Vagina (tissue), 2 donors: ENCODE data around the gene ANOS1. TPM values are rescaled to one million over a fixed set of nuclear protein-coding genes. Genes with fewer than 3 reads are reported as not detected.

ENCODE experiments used
- DNase-seq, 2 donors: peaks; one replicate each; pipeline ENCODE4 v3.0.0-alpha.2; 2017; ENCODE audit errors: extremely low spot score in 2 of 2
- H3K27ac ChIP-seq: fragments of 200-600 bp; sonication (generic); one replicate; pipeline ENCODE4 v1.5.1; 2019
- H3K27me3 ChIP-seq: fragments of 200-600 bp; sonication (generic); one replicate; pipeline ENCODE4 v1.5.1; 2019
- H3K36me3 ChIP-seq, 2 donors: fragments of 200-600 bp; sonication (generic); one replicate each; pipeline ENCODE4 v1.5.1; 2017 to 2019
- H3K4me1 ChIP-seq: fragments of 200-600 bp; sonication (generic); one replicate; pipeline ENCODE4 v1.5.1; 2019
- H3K4me3 ChIP-seq, 2 donors: fragments of 200-600 bp; sonication (generic); 1 replicate in 1 of 2; 2 replicates in 1 of 2; pipeline ENCODE4 v1.5.1; 2016 to 2019
- H3K9me3 ChIP-seq: fragments of 200-600 bp; sonication (generic); one replicate; pipeline ENCODE4 v1.5.1; 2019
- POLR2A ChIP-seq, 2 donors: fragments of 450-650 bp; IDR thresholded peaks; one replicate each; pipeline ENCODE4 v1.6.1; 2017; ENCODE audit warnings: antibody characterized with exemption in 2 of 2, mild to moderate bottlenecking in 2 of 2, moderate library complexity in 2 of 2
- POLR2AphosphoS5 ChIP-seq, 2 donors: sonication (generic); formaldehyde crosslinking; IDR thresholded peaks; one replicate each; pipeline ENCODE4 v1.9.0; 2017; ENCODE audit warnings: antibody characterized with exemption in 2 of 2, mild to moderate bottlenecking in 2 of 2, low read depth in 1 of 2; ENCODE audit not compliant: insufficient read depth in 1 of 2
- intact Hi-C: fragments of 100-400 bp; cut with DNase I; formaldehyde crosslinking; loops from one replicate; pipeline ENCODE4 v1.15.1; 2023
- total RNA-seq: library from RNA; depleted of rRNA; stranded (reverse); fragments of >200 nt; gene quantifications from one replicate; pipeline ENCODE4 v1.2.3, GENCODE V29; 2016
- TF ChIP-seq, protein P1 (sequence below), 3 experiments: fragments of 450-650 bp in 2 of 3; fragments of 200-600 bp in 1 of 3; sonication (generic) in 1 of 3; IDR thresholded peaks; one replicate each; pipeline ENCODE4 v1.5.1; 2017 to 2019; ENCODE audit warnings: antibody characterized with exemption in 3 of 3, mild to moderate bottlenecking in 2 of 3, moderate library complexity in 2 of 3

The ANOS1 gene
- total RNA-seq, 1 donor from 2014 or later = 3.2 TPM

DNA sequence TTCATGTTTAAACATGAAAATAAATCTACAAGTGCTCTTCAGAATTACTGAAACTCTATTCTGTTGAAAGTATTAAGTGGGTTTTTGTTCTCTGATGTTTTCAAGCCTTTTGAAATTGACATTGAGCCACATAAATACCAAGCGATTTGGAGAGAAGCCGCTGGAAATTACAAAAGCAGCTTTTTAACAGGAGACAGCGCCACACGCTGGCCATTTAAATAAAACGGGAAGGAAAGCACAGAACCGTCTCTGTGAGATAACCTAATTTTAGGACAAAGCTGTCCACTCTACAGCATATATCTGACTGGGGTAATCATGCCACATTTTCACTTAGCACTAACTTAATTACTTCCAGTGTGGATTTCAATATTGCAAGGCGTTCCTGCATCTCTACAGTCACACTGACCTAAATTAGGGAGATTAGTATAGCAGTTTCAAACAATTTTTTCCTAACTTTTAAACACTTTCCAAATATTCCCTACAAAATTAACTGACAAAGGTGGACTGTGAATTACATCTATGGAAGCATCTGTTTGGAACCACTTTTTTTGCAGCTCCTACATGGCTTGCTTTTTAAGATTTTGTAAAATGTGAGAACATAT lies 6.8 kb upstream of the ANOS1 start:
- intact Hi-C loops = loop anchor here (10.0 kb wide), 1 partner anchor 744 kb away; no protein-coding TSS in a partner anchor
- no peak for DNase-seq
- TF ChIP-seq POLR2A (IDR thresholded peaks at IDR 0.05) (no peak), POLR2AphosphoS5 (IDR thresholded peaks at IDR 0.05; ENCODE audit: insufficient read depth in 1 of 2, low read depth in 1 of 2) (no peak)
- TF ChIP-seq, protein P1, sequence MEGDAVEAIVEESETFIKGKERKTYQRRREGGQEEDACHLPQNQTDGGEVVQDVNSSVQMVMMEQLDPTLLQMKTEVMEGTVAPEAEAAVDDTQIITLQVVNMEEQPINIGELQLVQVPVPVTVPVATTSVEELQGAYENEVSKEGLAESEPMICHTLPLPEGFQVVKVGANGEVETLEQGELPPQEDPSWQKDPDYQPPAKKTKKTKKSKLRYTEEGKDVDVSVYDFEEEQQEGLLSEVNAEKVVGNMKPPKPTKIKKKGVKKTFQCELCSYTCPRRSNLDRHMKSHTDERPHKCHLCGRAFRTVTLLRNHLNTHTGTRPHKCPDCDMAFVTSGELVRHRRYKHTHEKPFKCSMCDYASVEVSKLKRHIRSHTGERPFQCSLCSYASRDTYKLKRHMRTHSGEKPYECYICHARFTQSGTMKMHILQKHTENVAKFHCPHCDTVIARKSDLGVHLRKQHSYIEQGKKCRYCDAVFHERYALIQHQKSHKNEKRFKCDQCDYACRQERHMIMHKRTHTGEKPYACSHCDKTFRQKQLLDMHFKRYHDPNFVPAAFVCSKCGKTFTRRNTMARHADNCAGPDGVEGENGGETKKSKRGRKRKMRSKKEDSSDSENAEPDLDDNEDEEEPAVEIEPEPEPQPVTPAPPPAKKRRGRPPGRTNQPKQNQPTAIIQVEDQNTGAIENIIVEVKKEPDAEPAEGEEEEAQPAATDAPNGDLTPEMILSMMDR (IDR thresholded peaks at IDR 0.05) = peak in 2 of 3 experiments; percentile 39 to 50
- Histone ChIP-seq H3K4me1 (no peaks in the 10 kb centered on the region), H3K36me3 (no peaks in the 10 kb centered on the region), H3K9me3 (no peaks in the 10 kb centered on the region), H3K27me3 (no peaks in the 10 kb centered on the region), H3K4me3 (no peak overlapping the region), H3K27ac (no peak overlapping the region)

- no peak overlapping the region for H3K27ac ChIP-seq
- no peak for DNase-seq
- H3K4me3 ChIP-seq = no peak overlapping the region
- no peaks in the 10 kb centered on the region for H3K27me3 ChIP-seq
- H3K36me3 ChIP-seq = no peaks in the 10 kb centered on the region
- no peaks in the 10 kb centered on the region for H3K4me1 ChIP-seq
- H3K9me3 ChIP-seq = no peaks in the 10 kb centered on the region
- intact Hi-C loops = loop anchor here (10.0 kb wide), 1 partner anchor 743 kb away; no protein-coding TSS in a partner anchor
- no peak for TF ChIP-seq POLR2AphosphoS5 (IDR thresholded peaks at IDR 0.05; ENCODE audit: insufficient read depth in 1 of 2, low read depth in 1 of 2)
- TF ChIP-seq POLR2A (IDR thresholded peaks at IDR 0.05) = no peak
- TF ChIP-seq, protein P1 (IDR thresholded peaks at IDR 0.05) = no peak
These were observed 5.9 kb upstream of the ANOS1 start for GRCh38 chrX:8737883-8738282.

DNA sequence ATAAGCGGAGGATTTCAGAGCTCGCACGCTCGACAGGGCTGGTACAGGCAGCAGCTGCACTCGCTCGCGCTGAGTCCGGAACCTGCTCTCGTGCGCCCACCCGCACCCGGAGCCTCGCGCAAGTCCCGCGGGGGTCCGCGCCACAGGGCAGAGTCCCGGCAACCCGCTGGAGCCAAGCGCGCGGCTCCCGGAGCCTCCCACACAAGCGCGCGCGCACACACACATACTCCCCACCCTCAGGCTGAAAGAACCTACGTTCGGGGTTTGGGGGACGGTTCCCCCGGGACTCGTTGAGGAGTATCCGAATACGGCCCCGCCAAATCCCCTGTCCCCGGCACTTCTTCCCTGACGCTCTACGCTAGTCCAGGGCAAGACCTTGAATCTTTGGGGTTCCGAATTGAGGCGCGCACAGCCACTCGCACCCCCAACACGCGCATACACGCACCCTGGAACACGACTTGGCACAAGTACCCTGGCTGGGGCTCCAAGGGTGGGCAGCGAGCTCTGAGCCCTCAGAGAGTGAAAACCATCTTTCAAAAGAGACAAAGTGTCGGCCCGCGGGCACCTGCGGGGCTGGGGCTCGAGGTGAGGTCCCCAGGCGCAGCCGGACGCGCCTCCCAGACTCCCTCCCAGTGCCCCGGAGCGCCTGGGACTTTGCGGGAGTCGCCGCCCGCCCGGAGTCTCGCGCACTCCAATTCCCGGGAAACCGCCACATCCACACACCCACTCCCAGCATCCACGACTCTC lies 952 bp downstream of the ANOS1 start:
- peak overlapping the region; percentile 39 to 44 for H3K4me3 ChIP-seq
- H3K27me3 ChIP-seq = no peaks in the 10 kb centered on the region
- H3K4me1 ChIP-seq = peaks cover 12% of the 10 kb centered on the region
- intact Hi-C loops = loop anchor here (10.0 kb wide), 1 partner anchor 736 kb away; no protein-coding TSS in a partner anchor
- no peaks in the 10 kb centered on the region for H3K9me3 ChIP-seq
- no peak for TF ChIP-seq POLR2A (IDR thresholded peaks at IDR 0.05)
- TF ChIP-seq, protein P1 (IDR thresholded peaks at IDR 0.05) = no peak
- no peak for TF ChIP-seq POLR2AphosphoS5 (IDR thresholded peaks at IDR 0.05; ENCODE audit: insufficient read depth in 1 of 2, low read depth in 1 of 2)
- no peak for DNase-seq
- no peak overlapping the region for H3K27ac ChIP-seq
- no peaks in the 10 kb centered on the region for H3K36me3 ChIP-seq

DNA sequence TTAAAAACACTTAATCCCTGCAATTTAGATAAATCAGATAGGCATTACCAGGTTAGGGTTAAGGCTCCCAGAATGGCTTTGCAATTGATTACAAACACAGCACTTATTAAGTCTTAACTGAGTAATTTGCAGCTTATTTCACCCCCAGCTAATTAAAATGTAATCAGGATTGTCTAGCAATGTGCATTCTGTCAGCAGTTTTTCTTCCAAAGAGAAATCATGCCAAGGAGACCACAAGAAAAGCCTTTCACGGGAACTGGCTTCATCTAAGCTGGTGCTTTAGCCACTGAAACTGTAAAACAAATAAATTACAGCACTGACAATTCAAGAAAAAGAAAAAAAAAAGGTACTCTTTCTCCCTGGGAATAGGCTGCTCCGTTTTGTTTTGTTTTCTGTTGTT lies 2.1 kb downstream of the ANOS1 start:
- Histone ChIP-seq H3K27ac (no peak overlapping the region), H3K27me3 (no peaks in the 10 kb centered on the region), H3K9me3 (no peaks in the 10 kb centered on the region), H3K36me3 (no peaks in the 10 kb centered on the region), H3K4me1 (peaks cover 12% of the 10 kb centered on the region), H3K4me3 (no peak overlapping the region)
- TF ChIP-seq POLR2AphosphoS5 (IDR thresholded peaks at IDR 0.05; ENCODE audit: insufficient read depth in 1 of 2, low read depth in 1 of 2) (no peak), POLR2A (IDR thresholded peaks at IDR 0.05) (no peak)
- TF ChIP-seq, protein P1 (IDR thresholded peaks at IDR 0.05) = no peak
- intact Hi-C loops = loop anchor here (10.0 kb wide), 1 partner anchor 735 kb away; no protein-coding TSS in a partner anchor
- no peak for DNase-seq
